ENCODE data around the gene CACNB2. TPM values are rescaled to one million over a fixed set of nuclear protein-coding genes. Genes with fewer than 3 reads are reported as not detected.

The CACNB2 gene
- total RNA-seq, 2 donors from 2014 or later = 1.9 to 4.6 TPM

- Mint-ChIP-seq H3K4me3 (no peak overlapping the region), H3K9me3 (no peaks in the 10 kb centered on the region), H3K27me3 (ENCODE audit: insufficient read depth) (no peaks in the 10 kb centered on the region), H3K4me1 (no peaks in the 10 kb centered on the region), H3K27ac (no peak overlapping the region), H3K36me3 (ENCODE audit: low read depth) (no peaks in the 10 kb centered on the region)
- Histone ChIP-seq H3K9me3 (ENCODE audit: control insufficient read depth, low read length) (no peaks in the 10 kb centered on the region), H3K36me3 (ENCODE audit: control insufficient read depth, insufficient read depth, low read length) (no peaks in the 10 kb centered on the region), H3K4me3 (ENCODE audit: low read length) (no peak overlapping the region), H3K4me1 (ENCODE audit: control insufficient read depth, insufficient read depth, low read length) (no peaks in the 10 kb centered on the region), H3K27me3 (ENCODE audit: control insufficient read depth, insufficient read depth, low read length, poor library complexity, severe bottlenecking) (no peaks in the 10 kb centered on the region), H3K27ac (ENCODE audit: low read depth, low read length) (no peak overlapping the region), H3K9ac (ENCODE audit: extremely low read depth, low read length, poor library complexity, severe bottlenecking) (no peak overlapping the region)
- 76 to 83% methylated on average over 1 of the region's 2 CpGs for WGBS, 2 experiments (ENCODE audit: insufficient coverage in 1 of 2, insufficient read length in 1 of 2)
- no peak for DNase-seq
- TF ChIP-seq, protein P1, sequence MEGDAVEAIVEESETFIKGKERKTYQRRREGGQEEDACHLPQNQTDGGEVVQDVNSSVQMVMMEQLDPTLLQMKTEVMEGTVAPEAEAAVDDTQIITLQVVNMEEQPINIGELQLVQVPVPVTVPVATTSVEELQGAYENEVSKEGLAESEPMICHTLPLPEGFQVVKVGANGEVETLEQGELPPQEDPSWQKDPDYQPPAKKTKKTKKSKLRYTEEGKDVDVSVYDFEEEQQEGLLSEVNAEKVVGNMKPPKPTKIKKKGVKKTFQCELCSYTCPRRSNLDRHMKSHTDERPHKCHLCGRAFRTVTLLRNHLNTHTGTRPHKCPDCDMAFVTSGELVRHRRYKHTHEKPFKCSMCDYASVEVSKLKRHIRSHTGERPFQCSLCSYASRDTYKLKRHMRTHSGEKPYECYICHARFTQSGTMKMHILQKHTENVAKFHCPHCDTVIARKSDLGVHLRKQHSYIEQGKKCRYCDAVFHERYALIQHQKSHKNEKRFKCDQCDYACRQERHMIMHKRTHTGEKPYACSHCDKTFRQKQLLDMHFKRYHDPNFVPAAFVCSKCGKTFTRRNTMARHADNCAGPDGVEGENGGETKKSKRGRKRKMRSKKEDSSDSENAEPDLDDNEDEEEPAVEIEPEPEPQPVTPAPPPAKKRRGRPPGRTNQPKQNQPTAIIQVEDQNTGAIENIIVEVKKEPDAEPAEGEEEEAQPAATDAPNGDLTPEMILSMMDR (conservative IDR thresholded peaks at IDR 0.05) = no peak
These were observed 70.5 kb downstream of the CACNB2 start for GRCh38 chr10:18210711-18211110.

DNA sequence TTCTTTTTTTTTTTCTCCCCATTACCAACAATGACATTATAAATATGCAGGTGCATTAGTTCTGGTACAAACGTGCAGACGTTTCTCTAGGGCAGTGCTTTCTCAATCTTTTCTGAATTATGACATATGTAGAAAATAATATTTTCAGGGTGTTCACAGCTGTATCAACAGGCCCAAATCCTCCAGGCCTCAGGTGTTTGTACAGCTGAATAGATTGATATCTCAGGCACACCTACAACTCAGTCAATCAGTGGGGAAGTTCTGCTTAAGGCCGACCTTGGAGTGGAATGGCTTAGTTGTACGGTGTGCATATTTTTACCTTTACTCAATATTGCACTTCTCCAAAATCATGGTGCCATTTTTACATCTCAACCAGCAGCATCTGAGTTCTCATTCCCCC, 71.6 kb downstream of the CACNB2 start:
- Histone ChIP-seq H3K36me3 (ENCODE audit: control insufficient read depth, insufficient read depth, low read length) (no peaks in the 10 kb centered on the region), H3K4me1 (ENCODE audit: control insufficient read depth, insufficient read depth, low read length) (no peaks in the 10 kb centered on the region), H3K4me3 (ENCODE audit: low read length) (no peak overlapping the region), H3K9me3 (ENCODE audit: control insufficient read depth, low read length) (no peaks in the 10 kb centered on the region), H3K27me3 (ENCODE audit: control insufficient read depth, insufficient read depth, low read length, poor library complexity, severe bottlenecking) (no peaks in the 10 kb centered on the region), H3K9ac (ENCODE audit: extremely low read depth, low read length, poor library complexity, severe bottlenecking) (no peak overlapping the region), H3K27ac (ENCODE audit: low read depth, low read length) (no peak overlapping the region)
- WGBS, 2 experiments (ENCODE audit: insufficient coverage in 1 of 2, insufficient read length in 1 of 2) = 83 to 98% methylated on average over 1 to 4 of the region's 4 CpGs
- Mint-ChIP-seq H3K36me3 (ENCODE audit: low read depth) (no peaks in the 10 kb centered on the region), H3K4me3 (no peak overlapping the region), H3K27me3 (ENCODE audit: insufficient read depth) (no peaks in the 10 kb centered on the region), H3K9me3 (no peaks in the 10 kb centered on the region), H3K27ac (no peak overlapping the region), H3K4me1 (no peaks in the 10 kb centered on the region)
- no peak for DNase-seq
- TF ChIP-seq, protein P1 (conservative IDR thresholded peaks at IDR 0.05) = no peak

DNA sequence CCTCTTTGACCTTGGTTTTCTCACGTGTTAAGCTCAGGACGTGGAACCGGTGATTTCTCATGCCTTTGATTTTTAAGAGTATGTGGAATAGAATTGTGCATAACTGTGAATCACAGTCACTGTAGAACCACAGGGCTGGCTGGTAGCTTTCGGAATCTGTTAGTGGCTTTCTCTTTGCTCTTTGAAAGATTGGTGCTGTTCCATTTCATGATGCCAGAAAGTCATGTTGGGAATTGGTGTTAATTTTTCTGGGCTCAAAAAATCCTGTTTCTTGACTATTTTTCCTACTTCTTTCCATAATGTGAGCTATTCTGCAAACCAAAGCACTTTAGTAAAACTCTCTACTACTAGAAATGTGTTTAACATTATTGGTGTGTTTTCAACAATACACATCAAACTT, 73.0 kb downstream of the CACNB2 start:
- TF ChIP-seq, protein P1 (conservative IDR thresholded peaks at IDR 0.05) = no peak
- H3K27ac Mint-ChIP-seq = no peak overlapping the region
- no peak overlapping the region for H3K4me3 Mint-ChIP-seq
- H3K4me1 ChIP-seq (ENCODE audit: control insufficient read depth, insufficient read depth, low read length) = no peaks in the 10 kb centered on the region
- H3K36me3 ChIP-seq (ENCODE audit: control insufficient read depth, insufficient read depth, low read length) = no peaks in the 10 kb centered on the region
- no peaks in the 10 kb centered on the region for H3K9me3 ChIP-seq (ENCODE audit: control insufficient read depth, low read length)
- H3K27ac ChIP-seq (ENCODE audit: low read depth, low read length) = no peak overlapping the region
- H3K27me3 ChIP-seq (ENCODE audit: control insufficient read depth, insufficient read depth, low read length, poor library complexity, severe bottlenecking) = no peaks in the 10 kb centered on the region
- no peaks in the 10 kb centered on the region for H3K36me3 Mint-ChIP-seq (ENCODE audit: low read depth)
- H3K4me3 ChIP-seq (ENCODE audit: low read length) = no peak overlapping the region
- no peaks in the 10 kb centered on the region for H3K27me3 Mint-ChIP-seq (ENCODE audit: insufficient read depth)
- no peak overlapping the region for H3K9ac ChIP-seq (ENCODE audit: extremely low read depth, low read length, poor library complexity, severe bottlenecking)
- no peaks in the 10 kb centered on the region for H3K4me1 Mint-ChIP-seq
- DNase-seq = no peak
- 73 to 92% methylated on average over 3 to 4 of the region's 4 CpGs for WGBS, 2 experiments (ENCODE audit: insufficient coverage in 1 of 2, insufficient read length in 1 of 2)
- H3K9me3 Mint-ChIP-seq = no peaks in the 10 kb centered on the region

All from endodermal cell (in vitro differentiated cells).